DMS79 (cell line): ENCODE results near the gene FAM131B.
"Not testable (repeated sequence)": the region's sequence is repeated elsewhere in the genome, so short reads cannot be mapped to it uniquely, and the experiment has no call there.

Source experiments
- DNase-seq: peaks from one replicate; lab custom pipeline; 2025; lab: John Stamatoyannopoulos, UW

Gene FAM131B

DNA sequence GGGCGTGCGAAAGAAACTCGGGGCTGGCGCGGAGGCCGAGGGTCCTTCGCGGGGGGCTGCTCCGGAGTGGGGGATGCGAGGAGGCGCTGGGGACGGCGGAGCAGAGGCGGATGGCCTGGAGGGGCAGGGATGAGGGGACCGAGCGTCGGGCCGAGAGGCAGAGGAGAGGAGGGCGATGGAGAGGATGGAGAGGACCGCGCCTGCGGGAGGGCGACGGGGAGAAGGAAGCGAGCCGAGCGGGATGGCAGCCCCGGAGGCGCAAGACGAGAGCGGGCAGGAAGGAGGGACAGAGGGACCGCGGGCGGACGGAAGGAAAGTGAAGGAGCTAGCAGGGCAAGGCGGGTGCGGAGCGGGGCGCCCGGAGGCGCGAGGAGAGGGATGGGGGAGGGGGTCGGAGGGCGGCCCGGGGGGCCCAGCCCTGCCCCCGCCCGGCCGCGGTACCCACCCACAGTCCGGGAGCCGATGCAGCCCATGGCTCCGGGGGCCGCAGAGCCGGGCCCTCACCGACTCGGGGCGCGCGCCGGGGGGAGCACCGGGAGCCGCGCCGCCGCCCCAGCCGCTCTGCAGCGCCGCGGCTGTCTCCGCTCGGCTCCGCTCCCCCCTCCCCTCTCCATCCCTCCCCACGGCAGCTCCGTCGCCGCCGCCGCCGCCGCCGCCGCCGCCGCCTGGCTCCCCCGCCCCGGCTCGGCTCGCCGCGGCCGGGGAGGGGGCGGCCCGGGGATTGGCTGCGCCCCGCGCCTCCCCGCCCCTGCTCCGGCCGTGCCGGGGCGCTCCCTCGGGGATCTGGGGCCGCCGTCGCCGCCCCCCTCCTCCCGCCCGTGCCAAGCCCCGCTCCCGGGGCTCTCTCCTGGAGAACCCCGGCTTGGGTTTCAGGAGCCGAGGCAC lies at the start of gene FAM131B:
TSS of gene FAM131B (minus strand) at position 583 of the 885 bp plus-strand sequence. CDS start at position 473, 110 bp downstream.
- no peak for DNase-seq

DNA sequence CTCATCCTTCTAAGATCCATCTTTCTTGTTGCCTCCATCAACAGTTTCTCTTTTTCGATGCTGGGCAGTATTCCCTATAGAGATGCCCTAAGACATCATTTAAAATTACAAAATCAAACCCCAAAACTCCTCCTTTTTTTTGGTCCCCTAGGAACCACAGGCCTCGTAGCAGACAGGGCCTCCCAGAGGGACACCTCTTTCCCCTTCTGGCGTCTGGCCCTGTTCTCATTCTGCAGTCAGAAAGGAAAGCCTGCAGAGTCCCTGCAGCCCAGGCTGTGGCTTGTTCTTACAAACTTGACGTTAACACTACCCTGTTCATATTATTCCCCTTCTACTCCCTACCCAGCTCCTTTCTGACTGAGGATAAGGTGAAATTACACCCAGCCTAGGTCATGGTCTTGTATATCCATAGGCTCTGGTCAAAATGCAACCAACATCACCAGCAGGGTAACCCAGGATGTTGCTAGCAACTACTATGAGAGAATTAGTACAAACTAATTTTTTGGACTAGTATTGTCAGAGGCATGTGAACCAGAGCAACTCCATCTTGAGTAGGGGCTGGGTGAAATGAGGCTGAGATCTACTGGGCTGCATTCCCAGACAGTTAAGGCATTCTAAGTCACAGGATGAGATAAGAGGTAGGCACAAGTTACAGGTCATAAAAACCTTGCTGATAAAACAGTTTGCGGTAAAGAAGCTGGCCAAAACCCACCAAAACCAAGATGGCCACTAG lies 49.6 kb upstream of the FAM131B start:
- no peak for DNase-seq

DNA sequence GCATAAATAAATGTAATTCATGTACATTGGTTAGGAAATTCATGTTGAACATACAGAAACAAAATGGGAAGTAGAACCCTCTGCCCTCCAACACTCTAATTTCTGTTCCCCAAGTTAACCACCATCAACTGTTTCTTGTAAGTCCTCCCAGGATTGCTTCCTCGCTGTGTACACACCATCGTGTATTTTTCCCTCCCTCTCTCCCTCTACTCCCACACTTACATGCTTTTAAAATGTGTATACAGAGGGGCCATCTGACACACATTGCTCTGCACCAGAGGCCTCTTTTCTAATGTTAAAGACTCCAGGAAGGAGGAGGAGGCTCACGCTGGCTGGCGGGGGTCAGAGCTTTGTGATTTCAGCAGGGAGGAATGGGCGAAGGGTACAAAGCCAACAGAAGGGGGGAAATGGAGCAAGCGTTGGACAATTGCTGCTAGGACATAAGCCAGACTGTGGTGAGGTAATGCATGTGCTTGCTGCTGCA lies 48.0 kb upstream of the FAM131B start:
- no peak for DNase-seq

DNA sequence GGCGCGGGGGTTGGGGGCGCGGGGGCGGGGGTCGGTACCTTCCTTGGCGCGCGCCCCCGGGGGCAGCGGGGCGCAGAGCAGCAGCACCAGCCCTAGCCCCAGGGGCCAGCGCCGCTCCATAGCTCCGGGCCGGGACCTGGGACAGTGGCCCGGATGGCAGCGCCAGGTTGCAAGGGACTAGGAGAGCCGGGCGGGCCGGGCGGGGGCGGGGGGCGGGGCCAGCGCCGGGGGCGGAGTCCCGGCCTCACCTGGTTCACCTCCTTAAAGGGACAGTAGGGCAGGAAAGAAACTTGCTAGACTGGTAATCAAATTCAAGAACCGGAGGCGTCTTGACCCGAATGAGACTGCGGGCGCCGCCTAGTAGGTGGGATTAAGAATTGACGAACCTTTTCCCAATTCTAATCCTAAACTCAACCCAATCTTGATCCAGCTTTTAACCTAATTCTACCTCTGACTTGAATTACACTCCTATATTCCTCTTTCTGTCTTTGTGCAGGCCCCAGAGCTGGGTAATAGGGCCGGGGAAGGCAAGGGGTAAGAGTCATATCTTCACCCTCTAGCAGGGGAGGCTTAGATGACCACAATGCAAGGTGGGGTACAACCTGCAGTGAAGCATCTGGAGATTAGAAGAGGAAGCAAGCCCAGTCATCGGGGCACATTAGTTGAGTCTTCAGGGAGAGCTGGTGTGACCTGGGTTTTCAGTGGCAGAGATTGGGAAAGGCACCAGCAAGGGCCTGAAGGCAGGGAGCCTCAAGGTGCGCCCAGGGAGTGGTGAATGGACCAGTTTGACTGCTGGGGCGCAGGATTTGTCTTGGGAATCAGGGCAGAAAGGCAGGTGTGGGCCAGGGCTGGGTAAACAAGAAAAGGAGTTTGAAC lies 46.4 kb upstream of the FAM131B start, which contains the start of gene EPHA1:
TSS of gene EPHA1 (minus strand) at position 171 of the 876 bp plus-strand sequence. CDS start at position 120, 51 bp downstream.
- DNase-seq = peak; percentile 70

DNA sequence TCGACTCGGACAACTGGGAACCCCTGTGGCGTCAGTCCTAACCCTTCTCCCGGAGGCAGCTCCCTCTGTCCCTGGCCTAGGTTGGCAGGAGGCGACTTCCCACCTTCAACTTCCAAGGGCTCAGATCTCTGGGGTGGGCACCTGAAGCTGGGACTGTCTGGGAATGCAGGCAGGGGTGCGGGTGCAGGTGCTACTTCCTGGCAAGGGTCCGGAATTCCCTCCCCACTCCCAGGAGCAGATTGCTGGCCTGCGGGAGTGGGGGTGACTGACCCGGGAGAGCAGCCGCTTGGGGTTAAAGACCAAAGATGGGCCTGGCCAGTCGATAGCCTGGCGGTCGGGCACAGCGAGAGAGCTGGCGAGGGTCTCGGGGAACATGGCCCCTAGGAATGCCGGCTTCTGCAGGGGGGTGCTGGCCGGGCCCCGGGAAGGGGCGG lies 45.8 kb upstream of the FAM131B start:
- no peak for DNase-seq

DNA sequence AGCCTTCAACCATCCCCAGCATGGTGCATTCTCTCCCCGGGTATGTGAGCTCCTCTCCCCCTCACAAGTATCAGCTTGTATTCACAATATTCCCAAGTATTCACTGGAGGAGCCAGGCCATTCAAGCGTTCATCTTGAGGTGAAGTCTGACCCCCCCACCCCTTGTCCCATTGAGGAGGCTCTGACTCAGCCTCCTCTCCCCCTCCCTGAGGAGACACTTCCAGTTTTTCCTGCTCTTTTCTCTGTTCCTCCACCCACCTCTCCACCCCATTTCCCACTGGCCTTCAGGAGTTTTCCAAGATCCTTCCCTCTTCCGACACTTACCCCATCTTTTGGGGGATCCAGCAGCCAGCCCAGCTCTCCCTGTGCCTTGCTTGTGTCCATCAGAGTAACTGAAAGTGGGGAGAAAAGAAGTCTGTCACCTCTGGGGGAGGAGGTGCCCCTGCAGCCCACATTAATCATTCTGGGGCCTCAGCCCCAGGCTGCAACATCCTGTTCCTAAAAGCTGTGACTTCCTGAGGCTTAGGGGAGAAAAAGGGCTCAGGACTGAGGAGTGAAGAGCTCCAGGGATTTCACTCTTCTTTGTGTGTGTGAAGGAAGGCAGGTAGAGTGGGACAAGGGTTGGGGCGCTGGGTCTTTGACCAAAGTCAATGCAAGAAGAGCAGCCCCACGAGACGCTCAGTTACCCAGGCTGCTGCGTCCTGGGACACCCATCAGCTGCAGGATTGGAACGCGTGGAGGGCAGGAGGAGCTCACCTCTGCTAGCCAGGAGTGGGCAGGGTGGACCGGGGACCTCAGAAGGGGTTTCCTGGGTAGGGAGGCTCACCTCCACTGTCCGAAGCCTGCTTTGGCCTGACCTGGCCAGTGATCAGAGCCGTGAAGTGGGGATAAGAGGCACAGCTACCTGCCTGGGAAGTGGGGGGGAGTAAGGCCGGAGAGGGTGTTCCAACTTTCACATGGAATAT lies 45.1 kb upstream of the FAM131B start:
- DNase-seq = no peak

DNA sequence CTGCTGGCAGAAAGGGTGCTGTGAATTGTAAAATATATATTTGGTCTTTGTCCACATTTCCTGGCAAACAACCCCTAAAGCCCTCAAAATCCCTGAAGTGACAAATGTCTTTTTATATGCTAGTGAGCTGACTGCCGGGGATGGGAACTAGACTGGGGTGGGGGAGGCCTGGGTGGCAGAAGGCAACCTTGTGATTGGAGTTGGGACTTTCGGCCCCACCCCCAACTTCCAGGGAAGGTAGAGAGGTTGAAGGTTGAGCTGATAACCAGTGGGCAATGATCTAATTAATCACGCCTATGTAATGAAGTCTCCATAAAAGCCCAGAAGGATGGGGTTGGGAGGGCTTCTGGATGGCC lies 43.5 kb upstream of the FAM131B start:
- DNase-seq = no peak

DNA sequence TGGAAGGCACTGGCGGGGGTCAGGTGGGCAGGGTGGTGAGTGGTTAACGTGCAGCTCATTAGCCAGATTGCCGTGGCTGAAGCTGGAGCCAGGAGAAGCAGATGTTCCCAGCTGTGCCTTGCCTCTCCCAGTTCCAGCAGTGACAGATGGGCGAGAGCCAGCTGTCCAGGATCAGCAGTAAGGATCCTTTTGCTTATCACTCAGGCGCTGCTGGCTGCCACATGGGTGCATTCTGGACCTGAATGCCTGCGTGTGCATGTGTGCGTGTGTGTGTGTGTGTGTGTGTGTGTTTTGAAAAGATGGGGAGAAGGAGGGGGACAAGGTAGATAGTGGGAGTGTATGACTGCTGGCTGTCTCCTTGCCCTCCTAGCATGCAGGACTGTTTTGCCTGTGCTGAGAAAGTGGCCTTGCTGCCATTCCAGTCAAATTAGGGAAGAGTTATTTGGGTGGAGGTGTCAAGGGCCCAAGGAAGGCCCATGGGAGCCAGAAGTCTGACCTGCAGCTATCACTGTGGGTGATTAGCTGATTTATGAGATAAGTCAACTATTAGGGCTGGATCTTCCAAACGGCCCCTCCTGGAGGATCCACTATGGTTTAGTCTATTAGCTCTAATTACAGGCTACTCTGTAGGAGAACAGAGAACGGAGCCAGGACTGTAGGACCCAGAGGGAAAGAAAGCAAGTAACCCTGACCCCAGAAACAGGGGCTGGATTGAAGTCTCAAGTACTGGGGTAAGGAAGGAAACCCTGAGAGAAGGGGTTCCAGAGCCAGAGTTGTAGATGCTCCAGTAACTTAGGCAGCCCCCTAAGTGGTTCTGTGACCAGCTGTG lies 42.9 kb upstream of the FAM131B start:
- DNase-seq = no peak

DNA sequence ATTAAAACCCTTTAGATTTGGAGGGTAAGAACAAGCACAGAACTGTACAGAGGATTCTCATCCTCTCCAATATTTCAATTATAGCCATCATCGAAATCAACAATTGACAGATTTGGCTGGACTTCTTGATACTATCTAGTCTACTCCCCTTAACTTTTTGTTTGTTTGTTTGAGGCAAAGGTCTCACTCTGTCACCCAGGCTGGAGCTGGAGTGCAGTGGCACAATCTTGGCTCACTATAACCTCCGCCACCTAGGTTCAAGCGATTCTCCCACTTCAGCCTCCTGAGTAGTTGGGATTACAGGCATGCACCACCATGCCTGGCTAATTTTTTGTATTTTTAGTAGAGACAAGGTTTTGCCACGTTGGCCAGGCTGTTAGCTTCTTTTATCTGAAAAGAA lies 39.7 kb upstream of the FAM131B start:
- not testable (repeated sequence) for DNase-seq

DNA sequence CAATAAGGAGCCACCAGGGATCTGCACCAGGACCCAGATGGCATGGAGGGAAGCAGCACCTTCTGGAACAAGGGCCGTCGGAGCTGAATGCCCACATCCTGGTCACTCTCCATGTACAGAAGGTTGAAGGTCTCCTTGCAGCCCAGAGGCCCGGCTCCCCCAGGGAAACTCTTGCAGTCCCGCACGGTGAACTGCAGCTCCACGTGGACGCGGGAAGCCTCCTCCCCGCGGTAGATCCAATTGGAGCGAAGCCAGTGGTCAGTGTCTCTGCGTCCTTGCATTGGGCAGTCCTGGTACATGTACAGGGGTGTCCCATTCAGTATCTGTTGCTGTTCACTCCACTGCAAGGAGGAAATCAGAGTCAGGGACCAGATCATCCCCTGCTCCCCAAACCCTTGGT lies 38.8 kb upstream of the FAM131B start:
- DNase-seq = no peak

DNA sequence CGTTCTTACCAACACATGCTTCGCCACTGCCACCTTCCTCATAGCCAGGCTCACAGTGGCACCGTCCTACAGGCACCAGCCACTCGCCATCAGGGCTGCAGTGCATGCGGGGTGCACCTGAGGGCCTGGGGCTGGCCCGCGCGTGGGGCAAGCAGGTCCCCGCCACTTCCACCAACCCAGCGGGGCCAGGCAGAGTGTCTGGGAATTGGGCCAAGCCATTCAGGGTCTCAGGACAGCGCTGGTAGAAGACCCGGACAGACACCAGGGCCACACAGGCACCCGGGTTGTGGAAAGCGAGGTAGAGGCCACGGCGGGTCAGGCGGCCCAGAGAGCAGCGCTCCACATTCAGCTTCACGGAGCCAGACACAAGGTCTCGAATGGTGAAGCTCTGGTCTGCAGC lies 37.1 kb upstream of the FAM131B start:
- DNase-seq = no peak

DNA sequence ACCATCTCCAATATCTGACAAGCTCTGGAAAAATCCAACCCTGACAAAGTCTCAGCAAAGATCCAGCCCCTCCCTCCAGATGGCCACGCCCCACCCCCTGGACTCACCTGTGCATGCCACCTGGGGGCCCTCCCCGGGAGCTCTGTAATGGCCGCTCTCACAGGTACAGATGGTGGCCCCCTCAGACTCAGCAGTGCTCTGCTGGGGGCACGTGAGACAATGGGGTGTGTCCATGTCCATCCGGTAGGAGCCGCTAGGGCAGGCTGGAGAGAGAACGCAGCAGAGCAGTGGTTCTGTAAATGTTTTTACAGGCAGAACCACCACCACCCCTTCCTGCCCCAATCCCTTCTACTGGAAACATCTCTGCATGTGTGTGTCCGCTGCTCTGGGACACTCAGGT lies 36.6 kb upstream of the FAM131B start:
- no peak for DNase-seq

DNA sequence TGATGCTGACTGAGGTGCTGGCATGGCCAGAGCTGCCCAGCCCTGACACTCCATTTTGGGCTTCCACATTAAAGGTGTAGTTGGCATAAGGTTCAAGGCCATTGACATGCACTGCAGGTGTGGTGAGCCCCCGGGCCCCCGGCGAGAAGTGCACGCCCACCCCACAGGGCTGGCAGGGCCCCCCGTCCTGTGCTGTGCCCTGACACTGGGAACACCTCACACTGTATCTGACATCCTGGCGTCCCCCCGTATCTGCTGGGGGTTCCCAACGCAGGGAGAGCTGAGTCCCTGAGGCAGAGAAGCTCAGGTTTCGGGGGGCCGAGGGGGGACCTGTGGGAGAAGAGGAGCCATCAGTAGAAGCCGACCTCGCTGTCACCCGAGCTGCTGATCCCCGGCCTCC lies 36.1 kb upstream of the FAM131B start:
- DNase-seq = no peak

DNA sequence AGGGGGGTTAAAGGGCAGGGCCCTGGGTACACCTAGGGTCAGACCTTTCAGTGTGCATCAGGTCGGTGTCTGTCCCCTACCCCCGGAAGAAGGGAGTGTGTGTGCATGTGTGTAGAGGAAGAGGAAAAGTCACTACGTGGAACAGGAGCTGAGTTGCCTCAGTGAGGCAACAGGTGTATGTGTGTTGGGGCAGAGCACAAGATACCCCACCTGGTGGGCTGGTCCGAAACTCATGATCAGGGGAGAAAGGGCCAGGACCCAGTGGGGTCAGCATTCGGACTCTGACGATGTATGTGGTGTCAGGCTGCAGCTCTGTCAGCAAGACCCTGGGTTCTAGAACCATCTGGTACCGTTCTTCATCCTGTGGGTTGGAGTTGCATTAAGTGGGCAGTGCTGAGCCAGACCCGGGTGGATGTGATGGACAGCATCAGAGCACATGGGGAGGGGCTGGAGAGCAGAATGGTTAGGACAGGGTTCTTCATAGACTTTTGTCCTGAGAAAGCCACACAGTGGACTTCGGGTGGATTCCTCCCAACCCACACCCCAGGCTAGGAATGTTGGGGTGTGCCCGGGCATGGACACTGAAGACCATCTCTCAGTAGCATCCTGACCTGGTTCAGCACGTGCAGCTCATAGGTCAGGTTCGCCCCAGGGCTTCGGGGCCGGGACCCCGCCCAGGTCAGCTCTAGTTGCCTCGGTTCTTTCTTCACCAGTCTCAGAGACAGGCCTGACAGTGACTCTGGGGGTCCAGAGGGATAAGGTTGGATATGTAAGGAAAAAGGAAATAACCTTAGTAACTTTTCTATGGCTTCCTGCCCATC lies 35.4 kb upstream of the FAM131B start:
- no peak for DNase-seq

DNA sequence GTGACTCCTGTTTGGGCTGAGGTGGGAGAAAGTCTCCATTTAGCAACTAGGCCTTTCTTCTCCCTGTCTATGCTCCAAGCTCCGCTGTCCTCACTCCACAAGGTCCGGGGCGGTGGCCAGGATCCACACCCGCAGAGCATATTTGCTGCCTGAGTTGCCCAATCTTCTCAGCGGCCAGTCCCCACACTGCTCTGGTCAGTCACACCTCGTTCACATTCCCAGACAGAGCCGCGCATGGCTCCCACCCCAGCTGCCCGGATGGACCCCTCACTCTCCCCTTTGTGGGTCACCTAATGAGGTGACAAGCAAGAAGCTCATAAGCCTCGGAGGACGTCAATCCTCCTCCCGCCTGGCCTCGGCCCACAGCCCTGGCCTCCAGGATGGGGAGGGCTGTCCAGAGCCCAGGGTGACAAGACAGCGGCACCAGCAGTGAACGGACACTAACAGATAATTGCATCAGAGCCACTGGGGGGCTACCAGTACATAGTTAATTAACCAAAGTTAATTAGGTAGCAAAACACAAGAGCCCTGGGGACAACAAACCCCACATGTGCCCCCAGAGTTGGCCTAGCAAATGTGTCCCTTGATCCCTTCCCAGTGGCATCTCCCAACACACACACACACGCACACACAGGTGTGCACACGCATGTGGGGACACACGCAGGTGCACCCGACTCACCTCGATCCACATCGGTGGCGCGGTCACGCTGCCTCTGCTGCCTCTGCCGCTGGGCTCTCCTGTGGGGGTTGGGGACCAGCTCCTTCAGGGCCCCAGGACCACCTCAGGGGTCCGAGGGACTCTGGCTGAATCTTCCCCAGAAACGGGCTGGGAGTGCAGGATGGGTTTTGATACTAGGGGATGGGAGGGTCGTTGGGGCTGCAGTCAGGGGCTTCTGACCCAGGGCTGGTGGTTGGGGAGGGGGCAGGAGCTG lies 34.4 kb upstream of the FAM131B start:
- no peak for DNase-seq

DNA sequence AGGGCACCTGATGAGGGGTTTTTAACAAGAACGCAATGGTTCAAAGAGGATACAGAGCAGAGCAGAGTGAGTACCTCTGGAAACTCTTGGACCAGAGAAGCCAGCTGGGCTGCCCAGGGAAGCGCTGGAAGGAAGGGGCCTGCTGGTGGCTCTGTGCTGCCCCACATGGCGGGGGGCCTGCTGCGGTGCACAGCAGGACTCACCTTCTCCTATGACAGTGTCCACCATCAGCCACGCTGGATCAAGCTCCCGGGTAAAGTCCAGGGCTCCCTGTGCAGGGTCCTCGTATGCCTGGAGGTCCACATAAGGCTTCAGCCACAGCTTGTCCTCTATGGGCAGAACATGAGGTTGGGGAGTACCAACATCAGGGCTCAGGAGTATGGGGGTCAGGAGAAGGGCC lies 33.7 kb upstream of the FAM131B start:
- no peak for DNase-seq

DNA sequence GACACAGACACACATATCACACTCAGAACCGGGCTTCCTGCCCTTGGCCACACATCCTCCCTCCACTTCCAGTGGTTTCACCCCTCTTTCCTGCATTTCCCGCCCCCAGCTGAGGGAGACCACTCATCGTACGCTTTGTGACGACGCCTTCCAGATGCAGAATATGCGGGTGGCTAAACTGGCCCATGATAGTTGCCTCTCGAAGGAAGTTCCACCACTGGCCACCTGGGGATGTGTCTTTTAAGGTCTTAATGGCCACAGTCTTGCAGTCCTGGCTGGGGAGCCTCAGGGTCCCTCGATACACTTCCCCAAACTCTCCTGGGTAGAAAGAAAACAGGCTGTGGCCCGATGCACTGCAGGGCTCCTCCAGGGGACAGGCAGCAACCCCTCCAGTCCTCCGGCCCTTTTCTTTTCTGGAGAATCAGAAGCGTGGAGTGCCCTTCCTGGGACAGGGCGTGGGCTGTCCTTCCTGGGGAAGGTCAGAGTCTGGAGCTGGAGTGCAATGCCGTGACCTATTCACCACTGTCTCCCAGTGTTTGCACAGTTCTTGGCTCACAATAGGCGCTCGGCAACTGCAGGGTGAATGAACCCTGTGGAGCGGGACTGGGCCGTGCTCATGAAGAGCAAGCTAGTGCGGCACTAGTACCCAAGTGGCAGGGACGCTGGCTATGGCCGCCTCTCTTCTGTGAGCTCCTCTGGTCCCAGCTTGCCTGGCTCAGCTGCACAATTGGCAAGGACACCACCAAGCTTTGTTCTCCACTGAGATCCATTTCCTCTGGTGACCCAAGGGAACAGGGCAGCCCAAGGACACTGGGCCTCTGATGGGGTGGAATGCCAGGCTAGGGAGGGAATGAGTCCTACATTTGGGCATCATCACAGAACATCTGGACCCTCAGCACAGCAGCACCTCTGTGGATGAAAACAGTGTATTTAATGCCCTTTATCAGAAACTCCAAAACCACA lies 33.0 kb upstream of the FAM131B start:
- no peak for DNase-seq
